Mononuclear cell (primary cell): ENCODE results near the gene CERK. TPM values are rescaled to one million over a fixed set of nuclear protein-coding genes. Genes with fewer than 3 reads are reported as not detected.

Experiments used
- H3K27me3 ChIP-seq: 2 replicates; pipeline ENCODE4 v1.6.0; 2011; ENCODE audit warnings: low read length, control low read depth; ENCODE audit not compliant: insufficient read depth
- H3K4me1 ChIP-seq: 2 replicates; pipeline ENCODE4 v1.5.1; 2011; ENCODE audit warnings: mild to moderate bottlenecking, low read length, control low read depth; ENCODE audit not compliant: insufficient read depth
- H3K4me3 ChIP-seq: 2 replicates; pipeline ENCODE4 v1.5.1; 2011; ENCODE audit warnings: mild to moderate bottlenecking, low read length, moderate library complexity
- H3K9me3 ChIP-seq: 2 replicates; pipeline ENCODE4 v1.5.1; 2011; ENCODE audit warnings: low read depth, mild to moderate bottlenecking, control low read depth, low read length
- total RNA-seq: library from RNA; depleted of rRNA; stranded (reverse); fragments of >200 nt; gene quantifications from one replicate; pipeline ENCODE4 v1.2.3, GENCODE V29; 2012

The CERK gene
- total RNA-seq, 1 donor, result 53.8 TPM

- no peaks in the 10 kb centered on the region for H3K9me3 ChIP-seq
- no peak overlapping the region for H3K4me3 ChIP-seq
- no peaks in the 10 kb centered on the region for H3K27me3 ChIP-seq
- no peaks in the 10 kb centered on the region for H3K4me1 ChIP-seq
Observed at GRCh38 chr22:46665751-46666280, 72.2 kb downstream of the CERK start.

DNA sequence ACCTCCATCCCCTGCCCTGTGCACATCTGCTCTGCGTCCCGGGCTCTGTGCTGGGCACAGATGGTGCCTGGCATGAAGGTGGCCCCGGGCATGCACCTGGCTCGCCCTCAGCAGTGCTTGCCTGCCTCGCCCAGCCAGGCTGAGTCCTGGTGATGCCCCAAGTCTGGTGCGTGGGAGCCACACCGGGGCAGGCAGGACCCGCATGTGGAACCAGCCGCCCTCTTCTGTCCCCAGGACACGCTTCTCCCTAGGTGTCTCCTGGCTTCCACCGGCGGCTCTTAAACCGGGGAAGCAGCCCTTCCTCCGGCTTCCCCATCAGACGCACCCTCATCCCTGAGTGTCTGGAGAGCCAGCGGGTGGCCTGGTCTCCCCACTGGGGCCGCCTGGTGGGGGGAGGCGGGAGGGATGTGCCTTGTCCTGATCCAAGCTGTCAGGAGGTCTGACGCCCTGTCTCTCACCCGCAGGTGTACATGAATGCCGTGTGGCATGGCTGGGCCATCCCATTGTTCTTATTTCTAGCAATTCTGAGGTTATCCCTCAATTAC, 72.8 kb downstream of the CERK start:
- H3K4me1 ChIP-seq, result peaks cover 4% of the 10 kb centered on the region
- H3K4me3 ChIP-seq, result no peak overlapping the region
- H3K27me3 ChIP-seq, result no peaks in the 10 kb centered on the region

DNA sequence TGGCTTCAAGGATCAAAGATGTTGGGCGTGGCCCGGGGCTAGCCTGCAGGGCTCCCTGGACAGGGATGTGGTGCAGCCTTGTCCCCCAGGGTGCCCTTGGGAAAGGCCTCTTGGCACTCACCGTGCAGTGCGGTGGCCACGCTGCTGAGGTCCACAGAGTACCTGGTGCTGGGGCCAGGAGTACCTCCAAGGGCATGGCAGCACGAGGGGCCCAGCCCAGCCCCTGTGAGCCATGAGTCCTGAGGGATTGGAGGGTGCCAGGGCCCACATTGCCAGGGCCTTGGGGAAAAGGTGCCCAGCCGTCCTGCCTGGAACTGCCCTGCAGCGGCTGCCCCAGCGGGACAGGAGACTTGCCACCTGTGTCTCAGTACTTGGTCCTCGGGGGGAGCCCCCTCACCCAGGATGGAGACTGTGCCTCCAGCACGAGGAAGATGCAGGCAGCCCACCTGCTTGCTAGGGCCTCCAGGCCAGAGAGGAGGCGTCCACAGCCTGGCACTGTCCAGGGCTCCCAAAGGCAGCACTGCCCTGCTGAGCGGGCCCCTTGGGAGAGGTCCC, 73.7 kb downstream of the CERK start:
- H3K4me3 ChIP-seq, result no peak overlapping the region
- H3K9me3 ChIP-seq, result no peaks in the 10 kb centered on the region
- no peaks in the 10 kb centered on the region for H3K27me3 ChIP-seq
- peaks cover 8% of the 10 kb centered on the region for H3K4me1 ChIP-seq

More for the DNA sequence above, 72.8 kb downstream of the CERK start:
- H3K9me3 ChIP-seq, result no peaks in the 10 kb centered on the region

DNA sequence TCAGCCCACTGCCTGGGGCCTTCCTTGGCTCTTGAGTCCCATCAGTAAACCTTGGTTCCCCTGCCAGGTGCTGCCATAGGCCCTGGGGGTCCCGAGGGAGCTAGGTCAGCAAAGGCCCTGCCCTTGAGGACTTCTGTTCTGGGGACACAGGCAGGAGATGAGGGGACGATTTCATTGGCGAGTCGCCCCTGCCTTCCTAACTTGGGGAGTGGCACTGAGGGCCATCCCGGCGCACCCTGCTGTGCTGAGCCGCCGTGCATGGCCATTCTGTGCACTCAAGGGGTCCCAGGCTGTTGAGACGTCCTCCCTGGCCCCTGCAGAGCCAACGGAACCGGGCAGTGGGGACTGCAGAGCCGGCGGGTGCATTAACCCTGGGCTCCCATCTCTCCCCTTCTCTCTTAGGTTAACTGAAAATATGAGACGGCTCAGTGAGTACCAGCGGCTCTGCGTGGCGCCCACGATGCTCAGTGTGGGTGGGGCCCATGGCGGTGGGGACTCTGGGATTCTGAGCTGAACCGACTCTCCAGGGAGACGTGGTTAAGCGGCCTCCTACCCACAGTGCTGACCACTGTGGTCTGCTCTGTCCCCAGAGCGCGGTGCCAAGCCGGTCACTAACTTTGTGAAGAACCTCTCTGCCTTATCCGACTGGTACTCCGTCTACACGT, 74.5 kb downstream of the CERK start:
- no peak overlapping the region for H3K4me3 ChIP-seq
- H3K9me3 ChIP-seq, result no peaks in the 10 kb centered on the region

DNA sequence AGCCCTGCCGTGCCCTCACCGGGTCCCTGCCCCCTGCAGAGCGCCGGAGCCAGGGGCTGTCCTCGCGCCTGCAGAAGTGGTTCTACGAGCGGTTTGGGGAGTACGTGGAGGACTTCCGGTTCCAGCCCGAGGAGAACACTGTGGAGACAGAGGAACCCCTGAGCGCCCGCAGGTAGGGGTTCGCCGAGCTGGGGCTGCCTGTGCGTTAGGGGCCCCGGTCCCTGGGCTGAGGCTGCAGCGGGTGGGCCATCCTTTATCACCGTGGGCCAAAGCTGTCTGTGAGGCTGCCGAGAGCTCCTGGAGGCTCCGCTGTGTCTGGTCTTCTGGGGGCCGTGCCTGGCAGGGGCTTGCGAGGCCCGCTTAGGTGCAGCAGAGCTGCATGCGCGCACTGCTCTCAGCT, 75.1 kb downstream of the CERK start:
- Histone ChIP-seq H3K4me1 (peaks cover 8% of the 10 kb centered on the region), H3K27me3 (no peaks in the 10 kb centered on the region), H3K9me3 (no peaks in the 10 kb centered on the region), H3K4me3 (no peak overlapping the region)

More for the DNA sequence above, 74.5 kb downstream of the CERK start:
- H3K4me1 ChIP-seq, result peaks cover 8% of the 10 kb centered on the region
- H3K27me3 ChIP-seq, result no peaks in the 10 kb centered on the region

- Histone ChIP-seq H3K4me3 (no peak overlapping the region), H3K4me1 (peaks cover 8% of the 10 kb centered on the region), H3K27me3 (no peaks in the 10 kb centered on the region)
Observed at GRCh38 chr22:46662226-46662625, 75.8 kb downstream of the CERK start.

DNA sequence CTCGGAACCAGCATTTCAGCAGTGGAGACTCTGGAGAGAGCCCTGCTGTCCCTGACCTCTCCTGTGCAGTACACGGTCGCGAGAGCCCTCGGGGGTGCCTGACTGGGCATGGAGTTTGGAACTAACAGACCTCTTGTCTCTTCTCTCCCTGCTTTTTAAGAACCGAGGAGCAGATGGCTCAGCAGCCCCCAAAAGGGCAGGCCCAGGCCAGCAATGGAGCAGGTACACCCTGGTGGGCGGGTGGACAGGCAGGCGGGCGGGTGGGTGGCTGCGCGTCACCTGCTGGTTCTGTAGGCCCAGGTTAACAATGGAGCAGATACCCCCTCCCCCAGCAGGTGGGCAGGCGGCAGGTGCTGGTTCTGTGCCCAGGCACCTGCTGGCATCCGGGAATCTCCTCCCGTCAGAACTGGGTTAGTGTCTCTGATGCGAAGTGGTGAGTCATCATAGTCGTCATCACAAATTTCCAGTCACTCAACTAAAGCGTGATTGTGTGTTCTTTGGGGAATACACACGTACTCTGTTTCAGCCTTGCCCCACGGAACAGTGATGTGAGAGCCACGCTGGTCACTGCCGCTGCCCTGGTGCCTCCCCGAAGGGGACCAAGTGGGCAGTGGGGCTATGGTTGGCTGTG, 76.7 kb downstream of the CERK start:
- H3K27me3 ChIP-seq, result no peaks in the 10 kb centered on the region
- no peak overlapping the region for H3K4me3 ChIP-seq
- H3K4me1 ChIP-seq, result peaks cover 8% of the 10 kb centered on the region
- no peaks in the 10 kb centered on the region for H3K9me3 ChIP-seq

More at GRCh38 chr22:46662226-46662625, 75.8 kb downstream of the CERK start:
- H3K9me3 ChIP-seq, result no peaks in the 10 kb centered on the region

DNA sequence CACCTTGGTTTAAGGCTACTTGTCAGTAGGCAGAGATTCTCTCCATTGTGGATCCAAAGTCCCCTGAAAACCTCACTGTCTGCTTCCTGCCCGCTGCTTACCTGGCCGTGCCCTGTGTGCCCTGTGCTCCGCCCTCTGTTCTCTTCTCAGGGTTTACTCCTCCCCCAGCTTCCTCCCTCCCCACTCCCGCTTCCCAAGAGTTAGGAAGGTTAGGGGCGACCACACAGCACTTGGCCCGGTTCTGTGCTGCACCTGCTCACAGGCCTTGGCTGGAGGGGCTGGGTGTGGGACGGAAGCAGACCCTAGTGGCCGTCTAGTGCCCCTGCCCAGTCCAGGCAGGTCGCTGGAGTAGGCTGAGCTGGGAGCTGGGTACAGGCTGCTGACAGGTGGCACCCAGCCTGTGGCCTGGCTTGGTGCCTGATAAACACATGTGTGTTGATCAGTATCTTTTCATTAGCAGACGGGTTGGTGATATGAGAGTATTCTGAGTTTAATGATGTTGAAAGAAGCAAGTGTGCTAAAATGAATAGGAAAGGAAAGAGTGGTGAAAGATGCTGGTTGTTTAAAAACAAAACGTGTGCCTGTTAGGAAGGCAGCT, 77.3 kb downstream of the CERK start:
- Histone ChIP-seq H3K9me3 (no peaks in the 10 kb centered on the region), H3K27me3 (no peaks in the 10 kb centered on the region), H3K4me1 (peaks cover 8% of the 10 kb centered on the region), H3K4me3 (no peak overlapping the region)

- H3K4me3 ChIP-seq, result no peak overlapping the region
Observed at GRCh38 chr22:46659791-46660186, 78.3 kb downstream of the CERK start.

GRCh38 chr22:46659059-46659790, 78.8 kb downstream of the CERK start:
- H3K9me3 ChIP-seq, result no peaks in the 10 kb centered on the region
- no peaks in the 10 kb centered on the region for H3K27me3 ChIP-seq
- peaks cover 8% of the 10 kb centered on the region for H3K4me1 ChIP-seq
- H3K4me3 ChIP-seq, result no peak overlapping the region

More at GRCh38 chr22:46659791-46660186, 78.3 kb downstream of the CERK start:
- Histone ChIP-seq H3K4me1 (peaks cover 8% of the 10 kb centered on the region), H3K9me3 (no peaks in the 10 kb centered on the region), H3K27me3 (no peaks in the 10 kb centered on the region)

DNA sequence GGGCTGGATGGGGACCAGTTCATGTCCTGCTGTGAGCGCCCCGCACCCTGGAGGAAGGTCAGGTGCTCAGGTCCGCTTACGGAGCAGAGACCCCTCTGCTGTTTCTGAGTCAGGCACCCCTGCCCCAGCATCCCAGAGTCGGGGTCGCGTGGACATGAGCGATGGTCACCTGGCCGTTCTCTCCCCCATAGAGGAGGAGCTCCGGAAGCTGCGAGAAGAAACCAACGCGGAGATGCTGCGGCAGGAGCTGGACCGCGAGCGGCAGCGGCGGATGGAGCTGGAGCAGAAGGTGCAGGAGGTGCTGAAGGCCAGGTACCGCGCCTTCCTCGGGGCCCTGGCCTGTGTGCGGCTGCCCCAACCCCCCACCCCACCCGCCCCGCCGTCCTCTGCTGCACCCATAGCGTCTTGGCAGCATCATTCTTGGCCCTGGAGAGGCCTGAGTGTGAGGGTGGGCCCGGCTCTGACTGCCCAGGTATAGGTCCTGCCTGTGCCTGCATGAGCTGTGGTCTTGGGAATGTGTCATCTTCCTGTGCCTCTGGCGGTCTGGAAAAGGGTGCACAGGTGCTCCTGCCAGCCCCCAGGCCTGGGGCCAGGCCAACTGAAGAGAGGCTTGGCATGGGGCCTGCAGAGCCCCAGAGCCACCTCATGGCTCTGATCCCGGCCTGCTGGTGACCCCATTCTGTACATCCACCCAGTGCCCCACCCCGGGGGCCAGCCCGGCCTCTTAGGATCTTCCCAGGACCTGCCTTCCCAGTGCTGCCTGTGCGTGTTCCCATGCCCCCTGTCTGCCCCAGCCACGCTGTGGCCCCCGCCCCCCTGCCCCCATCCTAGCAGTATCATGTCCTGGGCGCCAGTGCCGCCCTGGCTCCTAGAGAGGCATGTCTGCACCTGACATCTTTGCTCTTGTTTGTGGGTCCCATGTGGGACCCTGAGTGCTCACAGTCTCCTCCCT, 79.8 kb downstream of the CERK start:
- Histone ChIP-seq H3K27me3 (no peaks in the 10 kb centered on the region), H3K4me3 (no peak overlapping the region), H3K4me1 (peaks cover 14% of the 10 kb centered on the region), H3K9me3 (no peaks in the 10 kb centered on the region)

- H3K4me1 ChIP-seq, result peaks cover 19% of the 10 kb centered on the region
Observed at GRCh38 chr22:46657655-46657953, 80.4 kb downstream of the CERK start.

DNA sequence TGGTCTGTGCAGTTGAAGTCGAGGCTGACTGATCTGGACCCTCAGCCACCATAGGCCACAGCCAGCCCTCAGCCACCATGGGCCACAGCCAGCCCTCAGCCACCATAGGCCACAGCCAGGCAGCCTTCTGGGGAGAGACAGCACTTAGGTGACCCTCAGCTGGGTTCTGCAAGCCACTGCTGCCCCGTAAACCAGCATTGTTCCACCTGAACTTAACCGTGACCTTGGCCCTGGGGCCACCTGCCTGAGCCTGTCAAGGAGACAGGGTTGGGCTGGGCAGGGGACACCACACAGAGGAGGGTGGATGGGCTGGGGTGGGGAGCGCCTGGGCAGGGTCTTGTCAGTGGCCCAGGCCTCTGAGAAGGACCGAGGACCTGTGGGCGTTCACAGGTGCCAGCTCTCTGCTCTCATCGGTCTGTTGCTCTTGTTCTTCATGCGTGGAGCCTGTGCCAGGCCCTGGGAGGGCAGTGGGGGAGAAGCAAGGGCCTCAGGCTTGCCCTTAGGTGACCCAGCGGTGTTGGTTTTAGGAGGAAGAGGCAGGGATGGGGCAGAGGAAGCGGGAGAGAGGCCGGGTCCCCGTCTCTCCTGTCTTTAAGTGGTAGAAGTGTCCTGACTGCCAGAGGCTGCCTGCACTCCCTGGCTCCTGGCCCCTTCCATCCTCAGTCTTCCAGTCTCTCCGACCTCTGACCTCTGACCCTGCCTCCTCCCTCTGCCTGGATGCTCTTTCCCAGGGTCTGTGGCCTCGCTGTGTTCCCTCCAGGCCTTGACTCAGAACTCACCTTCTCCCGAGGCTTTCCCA, 81.0 kb downstream of the CERK start:
- Histone ChIP-seq H3K4me1 (peaks cover 19% of the 10 kb centered on the region), H3K27me3 (no peaks in the 10 kb centered on the region), H3K4me3 (no peak overlapping the region), H3K9me3 (no peaks in the 10 kb centered on the region)

More at GRCh38 chr22:46657655-46657953, 80.4 kb downstream of the CERK start:
- no peaks in the 10 kb centered on the region for H3K27me3 ChIP-seq
- H3K9me3 ChIP-seq, result no peaks in the 10 kb centered on the region
- H3K4me3 ChIP-seq, result no peak overlapping the region
